BJ (cell line): ENCODE data around the gene PRDX2. TPM values are rescaled to one million over a fixed set of nuclear protein-coding genes. Genes with fewer than 3 reads are reported as not detected.

ENCODE experiments used
- CTCF ChIA-PET: fragments of 350-600 bp; formaldehyde crosslinking; extraction: SDS; loops from one replicate; lab custom pipeline; 2021; ENCODE audit warnings: antibody characterized with exemption, inconsistent platforms; lab: Yijun Ruan, JAX
- POLR2A ChIA-PET: fragments of 300-600 bp; sonication (Branson Sonifier 250); formaldehyde crosslinking; extraction: SDS; loops from one replicate; lab custom pipeline; 2021; ENCODE audit warnings: antibody characterized with exemption; lab: Charles Lee
- DNase-seq: peaks from one replicate; pipeline ENCODE4 v3.0.0-alpha.2; 2011; ENCODE audit warnings: low read depth
- H3K27me3 ChIP-seq: 2 replicates; pipeline ENCODE4 v1.6.0; 2011; ENCODE audit warnings: low read length; ENCODE audit not compliant: control insufficient read depth, insufficient read depth
- H3K36me3 ChIP-seq: 2 replicates; pipeline ENCODE4 v1.5.1; 2011; ENCODE audit warnings: low read length; ENCODE audit not compliant: control insufficient read depth, insufficient read depth
- H3K4me3 ChIP-seq: 2 replicates; pipeline ENCODE4 v1.5.1; 2011; ENCODE audit warnings: low read depth, mild to moderate bottlenecking, control low read depth, low read length
- CTCF ChIP-seq: IDR thresholded peaks from 2 replicates; pipeline ENCODE4 v1.5.1; 2011; ENCODE audit warnings: low read depth, mild to moderate bottlenecking, control low read depth, inconsistent platforms, low read length, moderate library complexity; ENCODE audit not compliant: insufficient read depth
- polyA plus RNA-seq: library from polyadenylated mRNA; depleted of rRNA; stranded (reverse); fragments of >200 nt; gene quantifications from 2 replicates; pipeline ENCODE4 v1.2.3, GENCODE V29; 2011

The PRDX2 gene
- polyA plus RNA-seq, 1 experiment = 267 TPM

- POLR2A ChIA-PET = no interaction called here
- Histone ChIP-seq H3K27me3 (peaks cover 42% of the 10 kb centered on the region), H3K4me3 (peak overlapping the region; percentile 44), H3K36me3 (no peaks in the 10 kb centered on the region)
- no peak for DNase-seq
- TF ChIP-seq CTCF = no peak
- CTCF ChIA-PET = interaction anchor here (1.1 to 2.6 kb wide), 4 partner anchors 14 to 76 kb away, joined by 4 to 15 read pairs (median 8); no protein-coding TSS in a partner anchor
Measured at GRCh38 chr19:12833738-12834565, 32.4 kb upstream of the PRDX2 start.

- POLR2A ChIA-PET = no interaction called here
- Histone ChIP-seq H3K36me3 (no peaks in the 10 kb centered on the region), H3K27me3 (peaks cover 42% of the 10 kb centered on the region), H3K4me3 (0 out of 2 replicates have a peak overlapping the region, but pooled peaks have one; percentile 6)
- TF ChIP-seq CTCF = no peak
- DNase-seq = no peak
- CTCF ChIA-PET = interaction anchor here (2.4 kb wide), 1 partner anchor 68 kb away, joined by 10 read pairs; no protein-coding TSS in a partner anchor
Measured at GRCh38 chr19:12833418-12833737, 31.8 kb upstream of the PRDX2 start.

GRCh38 chr19:12828494-12828893 is 26.9 kb upstream of the PRDX2 start:
- ChIA-PET CTCF (interaction anchor here (0.6 to 6.0 kb wide), 2 partner anchors 19 to 1804 kb away, joined by 4 to 28 read pairs; no protein-coding TSS in a partner anchor), POLR2A (no interaction called here)
- TF ChIP-seq CTCF = no peak
- no peaks in the 10 kb centered on the region for H3K36me3 ChIP-seq
- peaks cover 8% of the 10 kb centered on the region; the same call in 1 of the 2 replicates for H3K27me3 ChIP-seq
- no peak for DNase-seq
- no peak overlapping the region for H3K4me3 ChIP-seq

GRCh38 chr19:12825254-12826131 is 23.9 kb upstream of the PRDX2 start:
- no peaks in the 10 kb centered on the region for H3K36me3 ChIP-seq
- H3K27me3 ChIP-seq = no peaks in the 10 kb centered on the region
- POLR2A ChIA-PET = interaction anchor here (0.6 kb wide), 1 partner anchor 10 kb away, joined by 5 read pairs; no protein-coding TSS in a partner anchor
- CTCF ChIA-PET = interaction anchor here (0.7 to 6.0 kb wide), 7 partner anchors 19 to 65 kb away, joined by 3 to 28 read pairs (median 4); partner anchors contain the start of genes RNASEH2A and THSD8
- peak; percentile 47 for TF ChIP-seq CTCF
- no peak overlapping the region for H3K4me3 ChIP-seq
- DNase-seq = no peak
